Ishikawa (cell line): Measurements from ENCODE around the gene FNDC8.

Experiments used
- CEBPB ChIP-seq: IDR thresholded peaks from 2 replicates; pipeline ENCODE4 v1.6.1; 2012
- CREB1 ChIP-seq: IDR thresholded peaks from 2 replicates; pipeline ENCODE4 v1.6.1; 2012; ENCODE audit warnings: low read depth
- EGR1 ChIP-seq: IDR thresholded peaks from 2 replicates; pipeline ENCODE4 v1.6.1; 2012
- EP300 ChIP-seq: IDR thresholded peaks from 2 replicates; pipeline ENCODE4 v1.6.1; 2012; ENCODE audit warnings: borderline replicate concordance
- FOXM1 ChIP-seq: IDR thresholded peaks from 2 replicates; pipeline ENCODE4 v1.6.1; 2012; ENCODE audit warnings: low read depth, borderline replicate concordance
- MAX ChIP-seq: IDR thresholded peaks from 2 replicates; pipeline ENCODE4 v1.6.1; 2012
- NFIC ChIP-seq: IDR thresholded peaks from 2 replicates; pipeline ENCODE4 v1.6.1; 2012
- RAD21 ChIP-seq: IDR thresholded peaks from 2 replicates; pipeline ENCODE4 v1.6.1; 2012; ENCODE audit warnings: low read depth
- TAF1 ChIP-seq: IDR thresholded peaks from 2 replicates; pipeline ENCODE4 v1.6.1; 2012; ENCODE audit warnings: low read depth, mild to moderate bottlenecking
- TCF12 ChIP-seq: IDR thresholded peaks from 2 replicates; pipeline ENCODE4 v1.6.1; 2012; ENCODE audit warnings: low read depth
- TEAD4 ChIP-seq: IDR thresholded peaks from 2 replicates; pipeline ENCODE4 v1.6.1; 2012
- USF1 ChIP-seq: IDR thresholded peaks from 2 replicates; pipeline ENCODE4 v1.6.1; 2012
- YY1 ChIP-seq: IDR thresholded peaks from 2 replicates; pipeline ENCODE4 v1.6.1; 2012; ENCODE audit warnings: low read depth
- ZBTB7A ChIP-seq: IDR thresholded peaks from 2 replicates; pipeline ENCODE4 v1.6.1; 2012; ENCODE audit warnings: low read depth
- TF ChIP-seq, protein P1 (sequence below): IDR thresholded peaks from 2 replicates; pipeline ENCODE4 v1.6.1; 2012; ENCODE audit warnings: low read depth, mild to moderate bottlenecking

FNDC8 gene

GRCh38 chr17:35129973-35130351 is 8.5 kb downstream of the FNDC8 start:
- TF ChIP-seq CEBPB (no peak), TAF1 (no peak), NFIC (no peak), MAX (no peak), RAD21 (no peak), EGR1 (no peak), USF1 (no peak), EP300 (no peak), CREB1 (no peak), YY1 (no peak), TEAD4 (no peak)
- TF ChIP-seq, protein P1, sequence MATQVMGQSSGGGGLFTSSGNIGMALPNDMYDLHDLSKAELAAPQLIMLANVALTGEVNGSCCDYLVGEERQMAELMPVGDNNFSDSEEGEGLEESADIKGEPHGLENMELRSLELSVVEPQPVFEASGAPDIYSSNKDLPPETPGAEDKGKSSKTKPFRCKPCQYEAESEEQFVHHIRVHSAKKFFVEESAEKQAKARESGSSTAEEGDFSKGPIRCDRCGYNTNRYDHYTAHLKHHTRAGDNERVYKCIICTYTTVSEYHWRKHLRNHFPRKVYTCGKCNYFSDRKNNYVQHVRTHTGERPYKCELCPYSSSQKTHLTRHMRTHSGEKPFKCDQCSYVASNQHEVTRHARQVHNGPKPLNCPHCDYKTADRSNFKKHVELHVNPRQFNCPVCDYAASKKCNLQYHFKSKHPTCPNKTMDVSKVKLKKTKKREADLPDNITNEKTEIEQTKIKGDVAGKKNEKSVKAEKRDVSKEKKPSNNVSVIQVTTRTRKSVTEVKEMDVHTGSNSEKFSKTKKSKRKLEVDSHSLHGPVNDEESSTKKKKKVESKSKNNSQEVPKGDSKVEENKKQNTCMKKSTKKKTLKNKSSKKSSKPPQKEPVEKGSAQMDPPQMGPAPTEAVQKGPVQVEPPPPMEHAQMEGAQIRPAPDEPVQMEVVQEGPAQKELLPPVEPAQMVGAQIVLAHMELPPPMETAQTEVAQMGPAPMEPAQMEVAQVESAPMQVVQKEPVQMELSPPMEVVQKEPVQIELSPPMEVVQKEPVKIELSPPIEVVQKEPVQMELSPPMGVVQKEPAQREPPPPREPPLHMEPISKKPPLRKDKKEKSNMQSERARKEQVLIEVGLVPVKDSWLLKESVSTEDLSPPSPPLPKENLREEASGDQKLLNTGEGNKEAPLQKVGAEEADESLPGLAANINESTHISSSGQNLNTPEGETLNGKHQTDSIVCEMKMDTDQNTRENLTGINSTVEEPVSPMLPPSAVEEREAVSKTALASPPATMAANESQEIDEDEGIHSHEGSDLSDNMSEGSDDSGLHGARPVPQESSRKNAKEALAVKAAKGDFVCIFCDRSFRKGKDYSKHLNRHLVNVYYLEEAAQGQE = no peak

DNA sequence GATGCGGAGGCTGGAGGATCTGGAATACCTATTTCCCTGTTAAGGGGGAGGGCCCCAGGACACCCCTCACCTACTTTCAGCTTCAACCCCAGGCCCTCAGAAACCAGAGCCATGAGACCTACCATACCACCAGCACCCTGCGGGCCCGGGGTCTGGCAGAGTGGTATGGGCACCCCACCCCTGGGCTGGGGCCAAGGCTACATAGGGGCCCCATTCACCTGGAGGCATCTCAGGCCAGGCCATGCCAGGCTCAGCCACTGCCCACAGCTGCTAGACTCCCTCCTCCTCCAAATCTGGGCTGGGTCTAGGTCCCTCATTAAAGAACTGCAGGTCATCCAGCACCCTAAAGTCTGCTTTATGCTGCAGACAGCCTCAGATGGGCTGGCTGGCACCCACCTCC is 9.0 kb downstream of the FNDC8 start:
- TF ChIP-seq TEAD4 (no peak), YY1 (no peak), TCF12 (no peak), FOXM1 (no peak), EGR1 (no peak)
- TF ChIP-seq, protein P1 = no peak

DNA sequence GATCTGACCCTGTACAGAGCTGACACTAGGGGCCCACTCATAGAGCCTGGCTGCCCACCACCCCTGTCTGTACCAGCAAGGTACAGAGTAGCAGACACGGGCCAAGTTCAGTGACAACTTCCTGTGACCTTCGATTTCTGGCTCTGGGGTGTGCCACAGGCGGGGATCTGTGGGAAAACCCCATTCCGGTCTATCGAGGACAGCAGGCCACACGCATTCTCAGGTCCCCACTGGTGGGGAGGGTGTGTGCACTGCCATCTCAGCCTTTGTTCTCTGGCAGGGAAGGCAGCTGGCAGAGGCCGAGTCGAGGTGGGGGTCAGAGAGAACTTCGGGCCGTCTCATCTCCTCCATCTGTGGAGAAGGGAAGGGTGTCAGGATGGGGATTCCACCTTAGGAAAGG is 10.7 kb downstream of the FNDC8 start:
- TF ChIP-seq TCF12 (no peak), CREB1 (no peak), CEBPB (no peak), MAX (no peak), ZBTB7A (no peak), YY1 (no peak), EGR1 (no peak), FOXM1 (no peak), EP300 (no peak), NFIC (no peak), TEAD4 (no peak), RAD21 (no peak), USF1 (no peak), TAF1 (no peak)
- TF ChIP-seq, protein P1 = no peak

GRCh38 chr17:35132816-35133550 is 11.6 kb downstream of the FNDC8 start:
- TF ChIP-seq TCF12 (no peak), YY1 (no peak), FOXM1 (no peak), USF1 (no peak), CREB1 (no peak)
- TF ChIP-seq, protein P1 = no peak
